Left kidney (tissue), 2 donors: ENCODE results near the gene RWDD3. TPM values are rescaled to one million over a fixed set of nuclear protein-coding genes. Genes with fewer than 3 reads are reported as not detected.

ENCODE experiments used
- DNase-seq: peaks from one replicate; pipeline ENCODE4 v3.0.0-alpha.2; 2013
- polyA plus RNA-seq: library from polyadenylated mRNA; unstranded; fragments of 120-200 nt; gene quantifications from one replicate; pipeline ENCODE4 v1.2.1, GENCODE V29; 2013; ENCODE audit not compliant: insufficient read length

RWDD3 gene
- polyA plus RNA-seq, 1 donor, result 58.0 TPM

- DNase-seq, result no peak
These were observed 5.0 kb upstream of the RWDD3 start for GRCh38 chr1:95229037-95229436.

GRCh38 chr1:95229706-95230105, 4.3 kb upstream of the RWDD3 start:
- DNase-seq, result no peak

DNA sequence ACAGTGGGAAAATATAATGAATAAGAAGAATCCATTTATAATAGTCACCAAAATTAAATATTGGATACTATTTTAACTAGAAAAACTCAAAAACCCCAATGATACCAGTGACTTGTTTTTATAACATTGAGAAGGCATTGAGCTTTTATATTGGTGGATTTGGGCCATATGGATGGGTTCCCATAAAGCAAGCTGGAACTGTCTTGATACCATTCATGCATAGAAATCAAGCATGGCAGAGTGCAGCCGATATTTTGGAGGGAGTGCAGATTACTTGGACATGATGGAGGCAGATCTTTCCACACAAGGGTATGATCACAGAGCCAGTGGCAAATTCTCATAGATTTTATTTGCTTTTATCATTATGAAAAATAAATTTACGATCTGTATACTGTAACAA, 3.8 kb upstream of the RWDD3 start:
- no peak for DNase-seq

DNA sequence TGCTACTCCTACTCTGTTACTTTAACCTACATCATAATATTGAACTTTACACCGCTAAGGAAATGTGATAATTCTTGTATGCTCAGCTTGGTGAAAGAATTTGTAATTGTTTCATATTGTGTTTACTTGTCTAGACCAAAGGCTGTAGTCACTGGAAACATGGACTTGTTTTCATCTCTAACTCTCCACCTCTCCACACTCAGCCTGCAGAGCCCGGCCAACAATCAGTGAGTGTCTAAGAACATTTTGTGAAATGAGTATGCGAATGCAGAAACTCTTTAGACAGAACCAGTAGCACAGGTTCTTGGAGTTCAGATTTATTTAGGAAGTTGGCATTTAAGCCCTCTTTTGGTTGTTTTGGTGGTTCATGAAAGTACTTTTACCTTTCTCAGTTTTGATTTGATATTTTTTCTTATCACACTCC, 3.2 kb upstream of the RWDD3 start:
- DNase-seq, result no peak

GRCh38 chr1:95232646-95233318, 1.2 kb upstream of the RWDD3 start:
- no peak for DNase-seq

DNA sequence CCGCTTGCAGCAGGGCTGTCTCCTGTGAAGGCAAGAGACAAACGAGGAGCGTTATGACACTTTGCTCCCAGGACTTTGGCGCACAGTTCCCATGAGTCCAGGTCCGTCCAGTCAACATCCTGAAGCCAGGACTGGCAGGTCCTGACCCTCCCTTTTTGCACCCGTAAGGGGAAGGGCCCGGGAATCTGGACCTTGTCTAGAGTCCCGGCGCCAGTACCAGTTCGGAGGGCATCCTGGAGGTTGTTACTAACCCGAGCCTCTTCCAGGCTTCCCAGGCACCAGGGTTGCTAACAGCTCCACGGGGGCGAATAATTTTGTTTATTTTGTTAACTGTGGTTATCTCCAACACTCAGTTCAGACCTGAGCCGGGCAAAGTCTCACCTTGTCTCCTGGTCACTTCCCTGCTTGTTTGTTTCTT, 682 bp upstream of the RWDD3 start:
- no peak for DNase-seq

DNA sequence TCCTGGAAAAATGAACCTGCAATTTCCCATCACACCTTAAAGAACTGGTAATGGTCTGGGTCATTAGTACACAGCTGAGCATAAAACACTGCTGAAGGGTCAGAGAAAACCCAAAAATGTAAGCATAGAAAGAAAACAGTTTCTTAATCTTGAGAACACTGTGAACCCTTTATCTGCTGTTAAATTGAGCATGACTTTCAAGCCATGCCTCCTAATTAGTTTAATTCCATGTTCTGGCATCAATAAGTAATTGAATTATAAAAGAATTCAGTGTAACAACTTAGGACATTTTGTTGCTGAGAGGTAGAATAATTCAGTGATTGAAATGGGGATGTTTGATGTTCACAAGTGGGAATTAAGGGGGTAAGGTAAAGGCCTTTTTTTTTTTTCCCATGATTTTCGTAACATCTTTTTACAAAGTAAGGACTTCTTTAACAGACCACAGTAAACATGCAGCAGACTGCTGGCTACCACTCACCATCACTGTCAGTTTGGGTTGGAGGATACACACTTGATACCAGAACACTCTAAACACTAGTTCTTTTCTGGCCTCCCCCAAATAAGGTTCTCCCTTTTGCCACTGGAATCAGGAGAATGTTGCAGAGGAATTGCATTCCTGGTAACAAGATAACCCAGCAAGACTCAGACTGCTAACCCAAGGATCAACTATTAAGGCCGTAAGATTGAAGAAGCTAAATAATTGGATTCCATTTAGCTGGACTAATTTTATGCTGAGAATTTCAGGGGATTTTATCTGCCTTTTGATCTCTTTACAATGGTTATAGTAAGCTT, 3.0 kb downstream of the RWDD3 start:
- no peak for DNase-seq

- DNase-seq, result no peak
These were observed 4.1 kb downstream of the RWDD3 start for GRCh38 chr1:95237981-95238703.

- DNase-seq, result no peak
These were observed 11.0 kb downstream of the RWDD3 start for GRCh38 chr1:95245029-95245428.

DNA sequence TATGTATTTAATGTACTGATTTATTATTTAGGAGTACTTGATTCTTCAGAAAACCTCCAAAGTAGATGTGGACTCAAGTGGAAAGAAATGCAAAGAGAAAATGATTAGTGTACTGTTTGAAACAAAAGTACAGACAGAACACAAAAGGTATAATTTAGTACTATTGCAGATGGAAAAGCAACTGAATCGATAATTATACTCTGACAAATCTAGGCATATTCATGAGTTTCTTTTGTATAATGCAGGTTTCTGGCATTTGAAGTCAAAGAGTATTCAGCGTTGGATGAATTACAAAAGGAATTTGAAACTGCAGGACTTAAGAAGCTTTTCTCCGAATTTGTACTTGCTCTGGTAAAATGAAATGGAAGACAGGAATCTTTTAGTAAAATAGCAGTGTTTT, 12.5 kb downstream of the RWDD3 start:
- DNase-seq, result no peak

DNA sequence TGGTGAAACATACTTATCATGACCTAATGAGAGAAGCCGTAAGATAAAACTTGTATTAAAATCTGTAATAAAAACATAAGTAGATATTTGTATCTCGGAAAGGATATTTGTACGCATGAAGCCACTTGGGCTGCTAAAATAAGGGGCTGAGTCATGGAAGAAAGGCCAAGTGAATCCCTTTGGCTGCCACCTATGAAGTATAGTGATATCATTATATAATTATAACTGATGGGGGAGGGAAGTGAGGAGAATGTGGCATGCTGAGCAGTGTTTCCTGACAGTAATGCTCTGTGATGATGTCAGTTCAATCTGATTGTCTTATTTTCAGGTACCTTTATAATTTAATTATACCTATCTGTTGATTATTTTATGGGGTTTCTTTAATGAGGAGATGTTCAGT, 13.6 kb downstream of the RWDD3 start:
- no peak for DNase-seq

DNA sequence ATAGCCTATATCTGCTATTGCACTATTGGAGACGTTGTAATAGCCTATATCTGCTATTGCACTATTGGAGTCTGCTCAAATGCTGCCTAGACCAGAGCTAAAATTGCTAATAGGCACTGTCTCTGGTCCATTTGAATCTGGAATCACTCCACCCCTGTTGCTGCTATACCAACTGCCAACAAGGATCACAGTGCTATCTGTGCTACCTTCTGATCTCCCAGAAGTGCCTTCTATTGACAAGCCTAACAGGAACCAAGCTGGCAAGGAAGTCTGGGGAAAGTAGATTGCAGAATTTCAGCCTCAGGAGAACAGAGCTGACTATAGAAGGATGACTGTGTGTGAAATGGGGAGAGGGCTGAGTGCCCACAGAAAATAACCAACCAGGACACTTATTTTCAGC, 15.9 kb downstream of the RWDD3 start:
- no peak for DNase-seq

- no peak for DNase-seq
These were observed 18.4 kb downstream of the RWDD3 start for GRCh38 chr1:95252422-95252821.

GRCh38 chr1:95254959-95255358, 20.9 kb downstream of the RWDD3 start:
- DNase-seq, result no peak

- no peak for DNase-seq
These were observed 21.8 kb downstream of the RWDD3 start for GRCh38 chr1:95255826-95256225.

DNA sequence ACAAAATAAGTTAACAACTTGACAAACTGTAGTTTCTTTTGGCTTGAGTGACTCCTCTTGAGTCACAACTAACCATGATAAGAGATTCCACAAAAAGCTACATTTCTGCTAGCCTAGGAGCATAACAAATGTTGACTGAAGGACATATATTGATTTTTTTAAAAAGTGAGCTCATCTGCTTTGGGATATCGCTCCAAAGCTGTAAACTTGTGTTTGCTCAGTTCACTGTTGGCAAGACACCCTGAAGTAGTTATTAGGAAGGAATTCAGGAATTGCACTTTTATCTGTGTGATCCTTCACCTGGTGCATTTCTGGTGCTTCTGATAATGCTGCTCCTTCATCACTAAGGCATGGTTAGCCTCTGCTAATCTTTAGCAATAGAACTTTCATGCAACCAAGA, 23.7 kb downstream of the RWDD3 start:
- no peak for DNase-seq

DNA sequence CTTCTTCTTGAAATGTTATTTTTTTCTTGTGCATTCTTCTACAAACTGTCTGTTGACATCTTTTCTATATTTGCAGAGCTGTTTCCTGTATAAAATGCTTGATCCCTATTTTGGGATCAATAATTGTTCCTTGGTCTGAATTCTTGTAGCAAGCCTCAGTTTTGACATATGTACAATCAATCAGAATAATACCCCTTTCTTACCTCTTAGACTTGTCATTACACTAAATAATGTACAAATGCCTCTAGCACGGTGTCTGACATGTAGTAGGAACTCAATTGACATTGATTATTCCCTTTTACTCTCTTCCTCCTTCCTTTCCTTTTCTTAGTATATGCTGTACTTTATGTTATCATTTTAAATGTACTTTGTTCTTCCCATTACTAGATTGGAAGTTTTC, 25.2 kb downstream of the RWDD3 start:
- DNase-seq, result no peak

- DNase-seq, result no peak
These were observed 28.9 kb downstream of the RWDD3 start for GRCh38 chr1:95262913-95263312.

DNA sequence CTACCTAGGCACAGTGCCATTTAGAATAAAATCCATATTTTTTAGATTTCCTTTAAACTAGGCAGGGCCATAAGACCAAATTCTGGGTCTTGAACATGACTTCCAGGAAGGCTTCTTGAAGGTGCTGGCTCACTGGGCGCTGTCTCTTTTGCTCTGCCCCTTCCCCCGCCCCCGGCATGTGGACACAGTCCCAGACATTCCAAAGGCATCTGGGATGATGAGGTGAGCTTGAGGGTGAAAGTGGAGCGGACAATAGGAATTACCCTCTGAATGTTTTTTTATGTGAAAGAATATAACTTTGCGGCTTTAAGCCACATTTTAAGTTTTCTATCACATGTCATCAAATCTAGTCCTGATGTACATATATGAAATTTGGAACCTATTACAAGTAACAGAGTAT, 29.4 kb downstream of the RWDD3 start:
- no peak for DNase-seq

- DNase-seq, result no peak
These were observed 31.1 kb downstream of the RWDD3 start for GRCh38 chr1:95265106-95265505.

DNA sequence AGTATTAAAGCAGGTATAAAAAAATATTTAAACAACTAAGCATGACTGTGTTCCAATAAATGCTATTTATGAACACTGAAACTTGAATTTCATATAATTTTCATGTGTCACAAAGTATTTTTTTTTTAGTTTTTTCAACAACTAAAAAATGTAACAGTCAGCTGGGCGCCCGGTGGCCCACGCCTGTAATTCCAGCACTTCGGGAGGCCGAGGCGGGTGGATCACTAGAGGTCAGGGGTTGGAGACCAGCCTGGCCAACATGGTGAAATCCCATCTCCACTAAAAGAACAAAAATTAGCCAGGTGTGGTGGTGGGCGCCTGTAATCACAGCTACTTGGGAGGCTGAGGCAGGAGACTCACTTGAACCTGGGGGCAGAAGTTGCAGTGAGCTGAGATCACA, 42.4 kb downstream of the RWDD3 start:
- no peak for DNase-seq

- no peak for DNase-seq
These were observed 44.4 kb downstream of the RWDD3 start for GRCh38 chr1:95278173-95279006.
